ENCODE results near the gene RNF150.

The RNF150 gene

GRCh38 chr4:141036786-141037185, 96.5 kb downstream of the RNF150 start:
- DNase-seq (ENCODE audit: insufficient read length, low spot score), result no peak
- FAIRE-seq, result no peak

- FAIRE-seq (no peak), DNase-seq (ENCODE audit: insufficient read length, low spot score) (no peak)
Observed at GRCh38 chr4:141035920-141036319, 97.3 kb downstream of the RNF150 start.

DNA sequence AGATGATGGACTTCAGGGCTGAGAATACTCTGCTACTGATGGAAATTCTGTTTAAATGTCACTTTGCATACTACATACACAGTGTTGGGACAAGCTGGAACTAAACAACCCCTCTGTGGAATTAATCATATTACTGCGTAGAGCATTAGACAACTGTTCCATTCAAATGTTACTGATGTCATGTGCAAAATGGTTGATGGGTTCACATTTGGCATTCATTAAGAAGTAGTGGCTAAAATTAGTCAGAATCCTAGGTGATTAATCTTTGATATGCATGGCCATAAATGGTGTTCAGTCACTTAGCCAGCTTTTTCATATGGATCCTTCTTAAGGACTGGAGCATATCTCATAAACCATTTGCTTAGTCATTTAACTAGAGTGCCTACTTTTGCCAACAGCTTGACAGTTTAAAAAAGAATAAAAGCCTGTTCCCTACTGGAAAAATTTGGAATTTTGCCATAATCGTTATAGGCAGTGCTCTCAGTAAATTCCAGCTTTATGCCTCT, 105.2 kb downstream of the RNF150 start:
- no peak for FAIRE-seq

DNA sequence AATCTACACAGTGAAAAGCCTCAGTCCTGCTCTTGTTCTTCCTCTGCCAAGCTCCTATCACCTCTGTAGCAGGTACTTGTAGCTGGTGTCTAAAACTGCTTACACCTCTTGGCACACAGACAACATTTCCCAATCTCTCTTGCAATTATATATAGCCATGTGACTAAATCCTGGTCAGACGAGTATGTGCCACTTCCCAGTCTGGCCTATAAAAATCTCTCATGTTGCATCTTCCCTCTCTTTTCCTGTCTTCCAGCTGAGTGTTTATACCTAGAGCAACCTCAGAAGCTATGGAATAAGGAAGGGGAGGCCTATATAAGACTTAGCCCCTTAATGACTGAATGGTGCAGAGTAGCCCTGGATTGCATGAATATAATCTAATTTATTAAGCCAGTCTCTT, 105.8 kb downstream of the RNF150 start:
- FAIRE-seq (no peak), DNase-seq (ENCODE audit: insufficient read length, low spot score) (no peak)

More for the DNA sequence above, 105.2 kb downstream of the RNF150 start:
- DNase-seq (ENCODE audit: insufficient read length, low spot score), result no peak

GRCh38 chr4:141026900-141027299, 106.4 kb downstream of the RNF150 start:
- DNase-seq (ENCODE audit: insufficient read length, low spot score) (no peak), FAIRE-seq (no peak)

- DNase-seq (ENCODE audit: insufficient read length, low spot score) (no peak), FAIRE-seq (no peak)
Observed at GRCh38 chr4:141023051-141023450, 110.2 kb downstream of the RNF150 start.

DNA sequence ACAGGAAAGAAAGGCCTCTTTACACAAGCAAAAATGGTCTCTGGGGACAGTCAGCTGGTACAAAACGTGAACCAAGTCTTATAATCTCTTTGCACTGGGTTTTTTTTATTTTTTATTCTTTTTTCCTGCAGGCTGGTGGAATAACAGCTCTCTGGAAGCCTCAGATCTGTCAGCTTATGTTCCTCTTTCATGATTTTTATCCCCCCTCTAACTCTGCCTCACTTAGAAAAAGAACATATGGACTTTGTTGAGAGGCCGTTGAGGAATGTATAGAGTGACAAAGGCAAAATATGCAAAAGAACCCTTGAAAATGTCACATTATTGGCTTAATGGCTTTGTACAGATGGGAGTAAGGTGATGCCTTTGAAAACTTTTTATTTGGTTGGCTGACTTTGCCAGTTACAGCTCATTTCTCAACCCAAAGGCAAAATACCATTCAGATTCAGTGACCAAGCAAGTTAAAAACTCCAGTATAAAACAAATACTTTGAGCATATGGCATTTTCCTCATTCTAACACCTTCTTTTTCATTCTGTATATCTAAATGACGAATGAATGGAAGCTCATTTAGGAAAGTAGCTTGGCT, 111.1 kb downstream of the RNF150 start:
- FAIRE-seq, result no peak
- no peak for DNase-seq (ENCODE audit: insufficient read length, low spot score)

DNA sequence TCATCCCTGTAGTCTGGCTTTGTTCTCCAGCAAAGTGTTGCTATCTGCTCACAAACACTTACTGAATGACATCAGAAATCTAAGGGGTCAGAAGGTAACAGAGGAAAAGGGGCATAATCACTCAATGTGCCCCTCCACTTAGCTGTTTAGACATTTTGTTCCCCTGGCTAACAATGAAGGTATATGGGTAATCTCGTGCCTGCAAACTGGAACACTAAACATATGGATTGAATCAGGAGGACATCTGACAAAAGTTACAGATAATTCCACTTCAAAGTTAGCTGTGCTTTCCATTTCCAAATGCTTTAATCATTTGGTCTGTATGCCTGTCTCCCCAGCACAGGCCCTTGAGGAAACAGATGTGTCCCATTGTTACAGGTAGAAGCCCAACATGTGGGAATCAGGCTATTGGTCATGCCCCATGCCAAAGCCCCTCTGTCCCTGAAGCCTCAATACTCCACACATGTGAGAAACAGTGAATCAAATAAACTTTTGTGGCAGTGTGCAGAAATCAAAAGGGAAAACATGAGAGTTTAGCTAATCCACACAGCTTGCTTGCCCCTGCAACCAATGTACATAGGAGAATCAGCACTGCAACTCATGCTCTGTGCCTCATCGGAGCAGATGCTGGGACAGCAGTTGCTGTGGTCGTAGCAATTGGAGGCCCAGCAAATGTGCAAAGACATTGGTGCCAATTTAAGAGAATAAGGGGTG, 111.7 kb downstream of the RNF150 start:
- DNase-seq (ENCODE audit: insufficient read length, low spot score) (no peak), FAIRE-seq (no peak)

GRCh38 chr4:141020801-141021261, 112.4 kb downstream of the RNF150 start:
- DNase-seq (ENCODE audit: insufficient read length, low spot score) (no peak), FAIRE-seq (no peak)

DNA sequence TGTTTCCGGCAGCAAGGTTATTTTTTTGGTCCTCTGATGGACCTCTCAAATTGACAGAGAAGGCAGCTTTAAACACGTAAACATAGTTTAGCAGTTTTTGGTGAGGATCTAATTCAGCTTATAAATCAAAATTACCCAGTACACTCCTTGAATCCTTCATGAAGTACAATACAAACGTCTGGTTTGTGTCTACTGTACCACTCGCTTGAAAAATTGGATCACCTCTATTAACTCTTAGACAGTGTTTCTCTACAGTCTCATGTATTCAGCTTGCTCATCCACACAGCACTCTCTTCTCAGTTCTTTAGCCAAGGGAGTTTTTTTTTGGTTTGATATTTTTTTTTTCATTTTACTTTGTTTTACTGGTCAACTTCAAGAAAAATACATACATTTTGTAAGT, 113.5 kb downstream of the RNF150 start:
- no peak for FAIRE-seq
- no peak for DNase-seq (ENCODE audit: insufficient read length, low spot score)

GRCh38 chr4:141016117-141016798, 117.0 kb downstream of the RNF150 start:
- DNase-seq (ENCODE audit: insufficient read length, low spot score) (no peak), FAIRE-seq (no peak)

GRCh38 chr4:141013899-141014298, 119.4 kb downstream of the RNF150 start:
- DNase-seq (ENCODE audit: insufficient read length, low spot score), result no peak
- FAIRE-seq, result no peak

DNA sequence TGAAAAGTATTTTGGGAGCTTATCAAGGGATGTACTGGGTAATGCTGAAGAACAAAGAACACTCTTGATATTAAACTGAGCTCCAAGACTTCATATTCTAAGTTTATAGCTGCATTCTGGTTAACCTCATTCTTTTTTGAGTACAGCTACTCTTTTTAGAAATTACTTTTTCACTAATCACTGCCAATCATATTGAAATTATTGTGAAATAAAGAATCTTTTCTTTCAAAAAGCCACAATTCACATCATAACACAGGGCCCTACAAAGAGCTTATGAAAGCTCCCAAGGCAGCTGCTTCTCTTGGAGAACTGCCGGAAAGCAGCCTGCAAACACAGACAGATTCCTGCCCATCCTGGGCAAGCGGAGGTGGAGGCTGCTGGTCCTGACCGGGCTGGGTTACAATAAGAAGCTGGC, 121.4 kb downstream of the RNF150 start:
- DNase-seq (ENCODE audit: insufficient read length, low spot score), result no peak
- FAIRE-seq, result no peak

DNA sequence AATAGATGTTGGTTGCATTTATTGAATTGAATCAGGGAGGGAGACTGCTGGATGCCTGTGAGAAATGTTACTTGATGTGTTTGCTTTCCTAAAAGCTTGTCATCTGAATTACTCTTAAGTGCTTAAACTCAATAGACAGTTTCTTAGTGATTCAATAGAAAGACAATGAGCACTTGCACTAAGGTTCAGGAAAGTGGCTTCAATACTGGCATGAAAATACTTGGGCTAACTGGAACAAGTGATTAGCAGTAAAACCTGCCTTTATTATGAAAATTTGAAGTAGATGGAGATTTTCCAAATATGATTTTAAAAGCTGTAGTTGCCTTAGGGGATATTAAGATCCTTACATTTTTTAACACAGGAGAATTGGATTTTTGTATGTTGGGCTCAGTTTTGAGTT, 123.3 kb downstream of the RNF150 start:
- no peak for FAIRE-seq
- no peak for DNase-seq (ENCODE audit: insufficient read length, low spot score)

DNA sequence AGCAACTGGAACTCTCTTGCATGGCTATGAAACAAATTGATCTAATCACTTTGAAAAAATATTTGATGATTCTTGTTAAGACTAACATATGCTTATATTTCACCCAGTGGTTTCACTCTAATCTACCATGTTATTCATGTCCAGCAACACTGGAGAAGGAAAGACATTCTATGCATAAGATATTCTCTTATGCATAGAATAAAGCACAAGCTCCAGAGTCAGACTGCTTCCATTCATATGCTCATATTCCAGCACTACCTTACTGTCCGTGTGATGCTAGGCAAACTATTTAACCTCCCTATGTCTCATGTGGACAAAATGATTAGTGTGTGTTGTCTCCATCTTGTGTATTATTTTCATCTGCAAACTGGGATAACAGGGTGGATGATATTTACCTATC, 124.1 kb downstream of the RNF150 start:
- DNase-seq (ENCODE audit: insufficient read length, low spot score), result no peak
- no peak for FAIRE-seq

DNA sequence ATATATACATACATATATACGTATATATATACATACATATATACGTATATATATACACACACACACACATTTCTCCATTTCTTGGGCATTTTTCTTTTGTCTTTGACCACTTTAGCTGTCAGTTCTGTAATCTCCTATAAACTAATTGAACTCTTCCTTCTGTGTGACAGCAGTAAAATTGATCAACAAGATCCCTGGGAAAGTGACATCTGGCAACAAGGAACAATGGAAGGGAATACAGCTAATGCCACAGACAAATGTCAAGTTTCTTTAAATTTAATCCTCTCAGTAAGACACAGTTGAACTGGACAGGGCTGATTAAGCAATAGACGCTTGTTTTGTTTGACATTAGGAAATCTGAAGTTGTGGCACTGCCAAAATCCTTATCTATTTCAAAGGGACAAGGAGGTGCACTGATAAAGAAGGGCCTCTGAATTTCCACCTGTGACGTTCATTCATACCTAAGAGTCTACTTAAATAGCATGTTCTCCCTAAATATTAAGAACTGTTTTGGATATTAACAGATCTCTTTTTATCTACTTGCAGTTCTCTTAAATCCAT, 126.9 kb downstream of the RNF150 start:
- FAIRE-seq, result no peak
- DNase-seq (ENCODE audit: insufficient read length, low spot score), result no peak

GRCh38 chr4:141004823-141005222, 128.4 kb downstream of the RNF150 start:
- no peak for FAIRE-seq
- no peak for DNase-seq (ENCODE audit: insufficient read length, low spot score)

- FAIRE-seq (no peak), DNase-seq (ENCODE audit: insufficient read length, low spot score) (no peak)
Observed at GRCh38 chr4:141003193-141003592, 130.1 kb downstream of the RNF150 start.

DNA sequence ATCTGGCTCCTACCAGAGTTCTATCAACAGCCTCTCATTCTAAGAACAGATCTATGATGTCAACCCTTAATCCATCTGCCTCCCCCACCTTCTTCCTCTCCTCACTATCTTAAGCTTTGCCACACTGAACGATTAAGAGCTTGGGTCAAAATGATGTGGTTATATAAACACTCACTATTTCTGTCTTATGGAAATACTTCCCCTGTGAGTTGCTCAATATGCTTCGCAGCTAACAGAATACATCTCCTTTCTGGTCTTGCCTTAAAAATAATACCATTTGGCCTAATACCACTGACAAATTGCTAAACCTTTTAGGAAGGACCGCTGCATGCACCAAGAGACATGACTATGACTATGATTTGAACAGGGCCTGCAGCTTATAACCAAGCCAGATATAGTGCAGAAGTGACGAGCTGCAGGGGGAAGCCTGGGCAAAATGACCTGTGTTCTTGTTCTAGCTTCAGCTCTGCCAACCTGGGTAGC, 130.9 kb downstream of the RNF150 start:
- FAIRE-seq, result no peak
- no peak for DNase-seq (ENCODE audit: insufficient read length, low spot score)

- DNase-seq (ENCODE audit: insufficient read length, low spot score) (no peak), FAIRE-seq (no peak)
Observed at GRCh38 chr4:140996766-140997165, 136.5 kb downstream of the RNF150 start.

DNA sequence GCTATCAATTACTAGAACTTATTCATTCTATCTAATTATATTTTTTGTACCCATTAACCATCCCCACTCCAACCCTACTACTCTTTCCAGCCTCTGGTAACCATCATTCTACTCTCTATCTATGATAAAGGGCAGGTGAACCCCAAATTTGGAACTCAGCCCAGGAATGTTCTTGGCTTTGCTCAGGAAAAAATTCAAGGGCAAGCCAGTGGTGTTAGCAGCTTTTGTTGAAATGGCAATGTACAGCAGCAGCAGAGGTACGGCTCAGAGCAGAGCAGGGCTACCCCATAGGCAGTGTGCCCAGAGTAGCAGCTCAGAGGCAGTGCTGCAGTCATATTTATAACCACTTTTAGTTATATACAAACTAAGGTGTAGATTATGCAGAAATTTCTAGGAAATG, 138.2 kb downstream of the RNF150 start:
- no peak for FAIRE-seq
- DNase-seq (ENCODE audit: insufficient read length, low spot score), result no peak
